NCI-H748 (cell line): Measurements from ENCODE around the gene PCAT7.
"Not testable (repeated sequence)": the region's sequence is repeated elsewhere in the genome, so short reads cannot be mapped to it uniquely, and the experiment has no call there.

Experiments
- DNase-seq: peaks from one replicate; lab custom pipeline; 2025; ENCODE audit not compliant: unreplicated experiment; lab: John Stamatoyannopoulos, UW

Gene PCAT7

GRCh38 chr9:94554439-94555331 is at the start of gene PCAT7:
TSS of gene PCAT7 (plus strand) at chr9:94555083.
- peak; percentile 94 for DNase-seq

- not testable (repeated sequence) for DNase-seq
Measured at GRCh38 chr9:94506370-94506769, 48.5 kb upstream of the PCAT7 start.

- peak; percentile 24 for DNase-seq
Measured at GRCh38 chr9:94507531-94508258, 47.2 kb upstream of the PCAT7 start.

GRCh38 chr9:94511134-94511954 is 43.5 kb upstream of the PCAT7 start:
- DNase-seq, result peak; percentile 26

GRCh38 chr9:94511955-94512265 is 43.0 kb upstream of the PCAT7 start:
- no peak for DNase-seq

- DNase-seq, result no peak
Measured at GRCh38 chr9:94514722-94515121, 40.2 kb upstream of the PCAT7 start.

- DNase-seq, result no peak
Measured at GRCh38 chr9:94517254-94517653, 37.6 kb upstream of the PCAT7 start.

GRCh38 chr9:94525396-94526035 is 29.4 kb upstream of the PCAT7 start:
- no peak for DNase-seq

- DNase-seq, result no peak
Measured at GRCh38 chr9:94526271-94526670, 28.6 kb upstream of the PCAT7 start.

GRCh38 chr9:94526951-94527350 is 27.9 kb upstream of the PCAT7 start:
- no peak for DNase-seq

- no peak for DNase-seq
Measured at GRCh38 chr9:94528886-94529285, 26.0 kb upstream of the PCAT7 start.

GRCh38 chr9:94533155-94533554 is 21.7 kb upstream of the PCAT7 start:
- no peak for DNase-seq

- no peak for DNase-seq
Measured at GRCh38 chr9:94533601-94534000, 21.3 kb upstream of the PCAT7 start.

GRCh38 chr9:94534901-94535300 is 20.0 kb upstream of the PCAT7 start:
- no peak for DNase-seq

- DNase-seq, result no peak
Measured at GRCh38 chr9:94538908-94539307, 16.0 kb upstream of the PCAT7 start.

GRCh38 chr9:94544335-94544734 is 10.5 kb upstream of the PCAT7 start:
- DNase-seq, result not testable (repeated sequence)

- DNase-seq, result no peak
Measured at GRCh38 chr9:94545940-94546339, 8.9 kb upstream of the PCAT7 start.

- peak; percentile 56 for DNase-seq
Measured at GRCh38 chr9:94553029-94553938, 1.6 kb upstream of the PCAT7 start.

- DNase-seq, result no peak
Measured at GRCh38 chr9:94554078-94554438, 825 bp upstream of the PCAT7 start.

- DNase-seq, result no peak
Measured at GRCh38 chr9:94557376-94557775, 2.5 kb downstream of the PCAT7 start.
